ENCODE data around the gene ZNF407.

ZNF407 gene

GRCh38 chr18:74610860-74611259, 13.2 kb downstream of the ZNF407 start:
- Histone ChIP-seq H2AFZ (ENCODE audit: low read length) (no peak overlapping the region), H3K79me2 (ENCODE audit: low read length) (peaks cover 63% of the 10 kb centered on the region), H3K4me3 (ENCODE audit: low read length) (no peak overlapping the region), H3K9ac (ENCODE audit: low read length) (no peak overlapping the region), H3K27ac (ENCODE audit: low read length) (no peak overlapping the region), H3K27me3 (replicated peaks; ENCODE audit: insufficient read depth, low read length) (no peaks in the 10 kb centered on the region), H4K20me1 (ENCODE audit: insufficient read depth, low read length) (no peaks in the 10 kb centered on the region), H3K4me1 (ENCODE audit: low read length) (0 out of 2 replicates have a peak, but pooled peaks cover 4% of the 10 kb centered on the region), H3K36me3 (replicated peaks; ENCODE audit: insufficient read depth, low read length) (no peaks in the 10 kb centered on the region), H3K9me3 (replicated peaks; ENCODE audit: insufficient read depth, low read length) (no peaks in the 10 kb centered on the region), H3K4me2 (ENCODE audit: low read depth, low read length) (no peak overlapping the region), H3F3A (ENCODE audit: insufficient read depth, low read length) (no peaks in the 10 kb centered on the region), H3K9me2 (replicated peaks; ENCODE audit: insufficient read depth, low read length) (no peaks in the 10 kb centered on the region)
- TF ChIP-seq EZH2 (optimal IDR thresholded peaks at IDR 0.05; ENCODE audit: low read depth, low read length) (no peak), EZH2phosphoT487 (IDR thresholded peaks at IDR 0.05; ENCODE audit: low read length) (no peak), CTCF (IDR thresholded peaks at IDR 0.05; ENCODE audit: low read length) (no peak)
- DNase-seq: no peak

GRCh38 chr18:74611765-74612164, 14.1 kb downstream of the ZNF407 start:
- H4K20me1 ChIP-seq (ENCODE audit: insufficient read depth, low read length): no peaks in the 10 kb centered on the region
- no peaks in the 10 kb centered on the region for H3F3A ChIP-seq (ENCODE audit: insufficient read depth, low read length)
- no peaks in the 10 kb centered on the region for H3K27me3 ChIP-seq (replicated peaks; ENCODE audit: insufficient read depth, low read length)
- no peaks in the 10 kb centered on the region for H3K9me2 ChIP-seq (replicated peaks; ENCODE audit: insufficient read depth, low read length)
- no peak overlapping the region for H3K27ac ChIP-seq (ENCODE audit: low read length)
- no peaks in the 10 kb centered on the region for H3K36me3 ChIP-seq (replicated peaks; ENCODE audit: insufficient read depth, low read length)
- 0 out of 2 replicates have a peak, but pooled peaks cover 4% of the 10 kb centered on the region for H3K4me1 ChIP-seq (ENCODE audit: low read length)
- no peak overlapping the region for H3K4me3 ChIP-seq (ENCODE audit: low read length)
- H3K9ac ChIP-seq (ENCODE audit: low read length): no peak overlapping the region
- no peak for DNase-seq
- H3K4me2 ChIP-seq (ENCODE audit: low read depth, low read length): no peak overlapping the region
- H2AFZ ChIP-seq (ENCODE audit: low read length): no peak overlapping the region
- H3K9me3 ChIP-seq (replicated peaks; ENCODE audit: insufficient read depth, low read length): no peaks in the 10 kb centered on the region
- TF ChIP-seq EZH2phosphoT487 (IDR thresholded peaks at IDR 0.05; ENCODE audit: low read length) (no peak), CTCF (IDR thresholded peaks at IDR 0.05; ENCODE audit: low read length) (no peak), EZH2 (optimal IDR thresholded peaks at IDR 0.05; ENCODE audit: low read depth, low read length) (no peak)
- H3K79me2 ChIP-seq (ENCODE audit: low read length): peaks cover 58% of the 10 kb centered on the region

GRCh38 chr18:74613381-74613780, 15.7 kb downstream of the ZNF407 start:
- H3K4me2 ChIP-seq (ENCODE audit: low read depth, low read length): peak overlapping the region; percentile 7; the same call in 1 of the 2 replicates
- no peaks in the 10 kb centered on the region for H3K27me3 ChIP-seq (replicated peaks; ENCODE audit: insufficient read depth, low read length)
- H3K36me3 ChIP-seq (replicated peaks; ENCODE audit: insufficient read depth, low read length): no peaks in the 10 kb centered on the region
- H3K9ac ChIP-seq (ENCODE audit: low read length): no peak overlapping the region
- H4K20me1 ChIP-seq (ENCODE audit: insufficient read depth, low read length): no peaks in the 10 kb centered on the region
- no peak for TF ChIP-seq EZH2 (optimal IDR thresholded peaks at IDR 0.05; ENCODE audit: low read depth, low read length)
- no peak for TF ChIP-seq EZH2phosphoT487 (IDR thresholded peaks at IDR 0.05; ENCODE audit: low read length)
- no peak for TF ChIP-seq CTCF (IDR thresholded peaks at IDR 0.05; ENCODE audit: low read length)
- H3K9me3 ChIP-seq (replicated peaks; ENCODE audit: insufficient read depth, low read length): no peaks in the 10 kb centered on the region
- no peak overlapping the region for H3K4me3 ChIP-seq (ENCODE audit: low read length)
- DNase-seq: peak; percentile 24
- H3K4me1 ChIP-seq (ENCODE audit: low read length): 0 out of 2 replicates have a peak, but pooled peaks cover 4% of the 10 kb centered on the region
- no peak overlapping the region for H2AFZ ChIP-seq (ENCODE audit: low read length)
- H3K79me2 ChIP-seq (ENCODE audit: low read length): peaks cover 47% of the 10 kb centered on the region
- H3F3A ChIP-seq (ENCODE audit: insufficient read depth, low read length): no peaks in the 10 kb centered on the region
- no peaks in the 10 kb centered on the region for H3K9me2 ChIP-seq (replicated peaks; ENCODE audit: insufficient read depth, low read length)
- H3K27ac ChIP-seq (ENCODE audit: low read length): no peak overlapping the region

Data from MM.1S (cell line).